Activated naive CD8-positive, alpha-beta T cell treated with anti-CD3 and anti-CD28 coated beads for 36 hours (primary cell): ENCODE measurements around the gene TFAM. TPM values are rescaled to one million over a fixed set of nuclear protein-coding genes. Genes with fewer than 3 reads are reported as not detected.

ENCODE experiments used
- DNase-seq: peaks from one replicate; pipeline ENCODE4 v3.0.0; 2021
- H3K27ac Mint-ChIP-seq: one replicate; pipeline ENCODE4 v1.8.0; 2022; ENCODE audit warnings: mild to moderate bottlenecking, moderate library complexity, mixed read lengths
- H3K27me3 Mint-ChIP-seq: one replicate; pipeline ENCODE4 v1.8.0; 2022; ENCODE audit warnings: mild to moderate bottlenecking, mixed read lengths
- H3K36me3 Mint-ChIP-seq: one replicate; pipeline ENCODE4 v1.8.0; 2021; ENCODE audit warnings: mild to moderate bottlenecking, mixed read lengths
- H3K4me1 Mint-ChIP-seq: one replicate; pipeline ENCODE4 v1.8.0; 2021; ENCODE audit warnings: mixed read lengths
- H3K4me3 Mint-ChIP-seq: one replicate; pipeline ENCODE4 v1.8.0; 2022; ENCODE audit warnings: mild to moderate bottlenecking, moderate library complexity, mixed read lengths
- H3K9me3 Mint-ChIP-seq: one replicate; pipeline ENCODE4 v1.8.0; 2022; ENCODE audit warnings: mixed read lengths
- total RNA-seq, 2 experiments: library from RNA; stranded (reverse); gene quantifications; one replicate each; pipeline ENCODE4 v1.2.3, GENCODE V29; 2021

TFAM gene
- total RNA-seq, 2 experiments from 2014 or later, result 153 to 159 TPM

DNA sequence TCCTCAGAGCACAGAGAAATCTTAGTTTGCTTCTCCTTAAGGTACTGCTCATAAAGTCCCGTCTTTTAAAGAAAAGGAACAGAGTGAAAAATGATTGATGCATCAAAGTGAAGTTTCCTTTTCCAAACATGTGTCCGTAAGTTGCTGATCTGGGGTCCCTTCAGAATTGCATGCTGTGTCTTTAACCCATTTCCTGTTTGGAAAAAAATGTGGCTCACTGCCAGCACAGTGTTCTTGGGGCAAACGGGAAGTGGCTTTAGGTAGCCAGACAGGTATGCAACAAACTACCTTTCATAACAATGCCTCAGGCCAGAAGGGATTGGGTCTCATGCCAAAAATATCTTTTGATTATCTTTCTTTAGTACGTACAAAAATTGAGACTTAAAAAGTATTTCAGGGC lies 50.9 kb downstream of the TFAM start:
- Mint-ChIP-seq H3K4me3 (no peak overlapping the region), H3K27ac (no peak overlapping the region), H3K9me3 (peaks cover 8% of the 10 kb centered on the region), H3K36me3 (no peaks in the 10 kb centered on the region), H3K27me3 (peaks cover 7% of the 10 kb centered on the region), H3K4me1 (peaks cover 13% of the 10 kb centered on the region)
- no peak for DNase-seq

DNA sequence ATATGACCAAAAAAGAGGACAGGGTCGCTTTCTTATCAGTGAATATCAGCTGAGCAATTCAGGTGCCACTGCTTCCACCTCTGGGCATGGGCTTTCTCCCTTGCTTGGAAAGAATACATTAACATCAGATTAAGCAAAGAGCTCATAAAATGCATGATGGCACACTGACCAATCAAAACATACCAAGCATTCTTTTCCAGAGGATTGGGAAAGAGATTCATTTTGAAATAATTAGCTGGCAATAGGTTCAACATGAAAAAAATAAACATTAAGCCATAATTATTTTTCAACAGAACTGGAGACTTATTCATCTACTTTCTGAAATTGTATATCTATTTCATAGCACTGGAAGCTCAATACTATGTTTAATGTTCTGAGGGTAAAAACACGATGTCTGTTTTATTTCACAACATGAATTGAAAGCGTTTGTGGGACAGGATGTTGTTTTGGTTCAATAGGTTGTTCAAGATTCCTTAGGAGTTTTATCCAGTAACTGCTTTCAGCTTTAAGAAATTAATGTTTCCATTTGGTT lies 53.2 kb downstream of the TFAM start:
- H3K9me3 Mint-ChIP-seq, result peaks cover 11% of the 10 kb centered on the region
- peaks cover 13% of the 10 kb centered on the region for H3K4me1 Mint-ChIP-seq

DNA sequence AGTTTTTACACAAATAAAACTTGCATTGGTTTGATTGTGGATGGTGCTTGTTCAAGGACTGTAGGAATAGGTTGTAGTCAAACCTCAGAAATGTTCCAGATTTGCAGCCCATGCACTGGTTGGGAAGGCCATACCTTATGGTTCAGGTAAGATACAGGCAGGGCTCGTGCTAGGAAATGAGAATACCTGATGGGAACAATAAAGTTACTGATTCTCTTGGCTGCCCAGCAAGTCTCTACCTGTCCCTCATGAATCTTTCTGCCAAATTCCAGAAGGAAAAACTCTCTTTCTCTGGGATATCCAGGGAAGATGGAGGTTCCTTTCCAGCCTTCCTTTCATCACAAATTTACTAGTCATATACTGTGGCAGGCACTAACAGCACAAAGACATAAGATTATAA lies 53.8 kb downstream of the TFAM start:
- no peaks in the 10 kb centered on the region for H3K27me3 Mint-ChIP-seq
- H3K27ac Mint-ChIP-seq, result no peak overlapping the region
- H3K4me3 Mint-ChIP-seq, result no peak overlapping the region
- DNase-seq, result no peak
- peaks cover 11% of the 10 kb centered on the region for H3K9me3 Mint-ChIP-seq
- peaks cover 13% of the 10 kb centered on the region for H3K4me1 Mint-ChIP-seq
- no peaks in the 10 kb centered on the region for H3K36me3 Mint-ChIP-seq

More for the DNA sequence above, 53.2 kb downstream of the TFAM start:
- Mint-ChIP-seq H3K4me3 (no peak overlapping the region), H3K27ac (no peak overlapping the region), H3K27me3 (no peaks in the 10 kb centered on the region), H3K36me3 (no peaks in the 10 kb centered on the region)
- DNase-seq, result no peak

DNA sequence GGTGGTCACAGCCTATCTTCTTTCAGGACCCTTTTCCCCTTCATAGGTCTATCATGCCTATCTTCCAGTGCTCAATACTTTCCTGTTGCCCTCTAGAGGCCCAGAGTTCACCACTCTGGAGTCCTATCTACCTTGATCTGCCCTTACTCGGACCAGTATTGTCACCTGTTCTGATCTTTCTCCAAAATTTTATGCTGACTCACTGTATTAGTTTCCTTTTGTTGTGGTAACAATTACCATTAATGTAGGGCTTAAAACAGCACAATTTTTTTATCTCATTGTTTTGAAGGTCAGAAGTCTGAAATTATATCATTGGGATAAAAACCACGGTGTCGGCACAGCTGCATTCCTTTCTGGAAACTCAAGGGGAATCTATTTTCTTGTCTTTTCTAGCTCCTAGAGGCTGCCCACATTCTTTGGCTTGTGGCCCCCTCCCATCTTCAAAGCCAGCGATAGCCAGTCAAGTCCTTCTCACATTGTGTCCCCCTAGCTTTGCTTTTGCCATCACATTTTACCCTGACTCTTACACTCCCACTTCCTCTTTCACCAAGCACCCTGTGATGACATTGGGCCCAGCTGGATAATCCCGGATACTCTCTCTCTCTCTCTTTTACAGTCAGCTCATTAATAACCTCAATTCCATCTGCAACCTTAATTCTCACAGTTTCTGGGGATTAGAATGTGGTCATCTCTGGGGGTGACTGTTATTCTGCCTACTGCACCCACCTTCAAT lies 54.6 kb downstream of the TFAM start:
- Mint-ChIP-seq H3K9me3 (peaks cover 11% of the 10 kb centered on the region), H3K27ac (no peak overlapping the region), H3K4me1 (peaks cover 13% of the 10 kb centered on the region), H3K27me3 (no peaks in the 10 kb centered on the region), H3K36me3 (no peaks in the 10 kb centered on the region), H3K4me3 (no peak overlapping the region)
- DNase-seq, result no peak

DNA sequence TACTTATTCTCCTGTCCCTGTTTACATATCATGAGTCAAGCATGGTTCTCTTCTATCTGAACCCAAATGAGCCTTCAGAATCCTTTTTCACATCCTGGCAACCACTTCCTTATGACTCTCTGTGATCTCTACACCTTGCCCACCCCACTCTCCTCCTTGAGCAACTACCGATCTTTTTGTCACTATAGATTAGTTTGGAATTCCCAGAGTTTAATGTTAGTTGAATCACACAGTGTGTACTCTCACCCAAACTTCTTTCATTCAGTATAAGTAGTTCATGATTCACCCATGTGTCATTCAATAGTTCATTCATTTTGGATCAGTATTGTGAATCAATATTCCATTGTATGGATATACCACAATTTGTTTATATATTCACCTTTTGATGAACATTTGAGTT lies 55.3 kb downstream of the TFAM start:
- H3K4me3 Mint-ChIP-seq, result no peak overlapping the region

DNA sequence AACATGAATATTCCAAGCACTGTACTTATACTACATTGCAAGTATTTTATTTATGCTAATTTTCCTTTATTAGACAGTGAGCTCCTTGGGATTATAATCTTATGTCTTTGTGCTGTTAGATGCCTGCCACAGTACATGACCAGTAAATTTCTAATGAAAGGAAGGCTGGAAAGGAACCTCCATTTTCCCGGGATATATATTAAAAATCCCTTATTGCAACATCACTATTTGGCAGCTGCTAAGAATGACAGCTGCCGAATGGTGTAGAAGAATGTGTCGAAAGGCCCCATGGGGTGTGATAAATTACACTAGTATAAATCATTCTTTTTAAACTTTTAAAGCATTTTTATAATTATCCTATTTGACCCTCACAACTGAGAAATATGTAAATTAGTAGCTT lies 59.1 kb downstream of the TFAM start:
- Mint-ChIP-seq H3K36me3 (no peaks in the 10 kb centered on the region), H3K27ac (no peak overlapping the region), H3K4me1 (no peaks in the 10 kb centered on the region), H3K9me3 (peaks cover 11% of the 10 kb centered on the region), H3K27me3 (peaks cover 2% of the 10 kb centered on the region), H3K4me3 (no peak overlapping the region)
- no peak for DNase-seq

More for the DNA sequence above, 55.3 kb downstream of the TFAM start:
- H3K36me3 Mint-ChIP-seq, result no peaks in the 10 kb centered on the region
- H3K27me3 Mint-ChIP-seq, result no peaks in the 10 kb centered on the region
- H3K9me3 Mint-ChIP-seq, result peaks cover 11% of the 10 kb centered on the region
- no peak for DNase-seq
- peaks cover 9% of the 10 kb centered on the region for H3K4me1 Mint-ChIP-seq
- H3K27ac Mint-ChIP-seq, result no peak overlapping the region

GRCh38 chr10:58444876-58445275 lies 59.7 kb downstream of the TFAM start:
- Mint-ChIP-seq H3K27me3 (peaks cover 8% of the 10 kb centered on the region), H3K9me3 (peaks cover 11% of the 10 kb centered on the region), H3K36me3 (no peaks in the 10 kb centered on the region), H3K4me1 (no peaks in the 10 kb centered on the region), H3K4me3 (no peak overlapping the region), H3K27ac (no peak overlapping the region)
- DNase-seq, result no peak

DNA sequence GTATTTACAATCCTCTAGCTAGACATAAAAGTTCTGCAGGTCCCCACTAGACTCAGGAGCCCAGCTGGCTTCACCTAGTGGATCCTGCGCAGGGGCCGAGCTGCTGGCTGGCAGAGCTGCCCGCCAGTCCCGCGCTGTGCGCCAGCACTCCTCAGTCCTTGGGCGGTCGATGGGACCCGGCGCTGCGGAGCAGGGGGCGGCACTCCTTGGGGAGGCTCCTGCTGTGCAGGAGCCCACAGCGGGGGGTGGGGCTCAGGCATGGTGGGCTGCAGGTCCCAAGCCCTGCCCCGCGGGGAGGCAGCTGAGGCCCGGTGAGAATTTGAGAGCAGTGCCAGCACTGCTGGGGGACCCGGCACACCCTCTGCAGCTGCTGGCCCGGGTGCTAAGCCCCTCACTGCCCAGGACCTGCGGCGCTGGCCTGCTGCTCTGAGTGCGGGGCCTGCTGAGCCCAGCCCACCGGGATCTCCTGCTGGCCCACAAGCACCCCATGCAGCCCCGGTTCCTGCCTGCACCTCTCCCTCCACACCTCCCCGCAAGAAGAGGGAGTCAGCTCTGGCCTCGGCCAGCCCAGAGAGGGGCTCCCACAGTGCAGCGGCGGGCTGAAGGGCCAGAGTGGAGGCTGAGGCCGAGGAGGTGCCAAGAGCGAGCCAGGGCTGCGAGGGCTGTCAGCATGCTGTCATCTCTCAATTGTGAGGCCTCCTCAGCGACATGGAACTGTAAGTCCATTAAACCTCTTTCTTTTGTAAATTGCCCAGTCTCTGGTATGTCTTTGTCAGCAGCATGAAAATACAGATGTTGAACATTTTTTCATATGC lies 63.1 kb downstream of the TFAM start:
- DNase-seq, result no peak
- Mint-ChIP-seq H3K9me3 (no peaks in the 10 kb centered on the region), H3K27ac (no peak overlapping the region)

More for the DNA sequence above, 63.1 kb downstream of the TFAM start:
- peaks cover 14% of the 10 kb centered on the region for H3K27me3 Mint-ChIP-seq
- no peaks in the 10 kb centered on the region for H3K4me1 Mint-ChIP-seq
- H3K4me3 Mint-ChIP-seq, result no peak overlapping the region
- H3K36me3 Mint-ChIP-seq, result no peaks in the 10 kb centered on the region

Other genes starting within 250 kb of the TFAM start
- gene IPMK, start 117.5 kb upstream of the TFAM start, total RNA-seq, result 10 to 100 TPM; 10.1 to 10.3 TPM
- gene CISD1, start 116.2 kb upstream of the TFAM start, total RNA-seq, result 10 to 100 TPM; 65.0 to 65.4 TPM
- gene UBE2D1, start 50.4 kb upstream of the TFAM start, total RNA-seq, result 10 to 100 TPM; 14.7 to 14.8 TPM
- gene BICC1, start 127.5 kb downstream of the TFAM start, total RNA-seq, result under 1 TPM in 1 of 2 experiments, not detected in 1; 0.04 TPM